GM12878 (cell line): ENCODE results near the gene MTHFD1. TPM values are rescaled to one million over a fixed set of nuclear protein-coding genes. Genes with fewer than 3 reads are reported as not detected.

ENCODE experiments used
- ATAC-seq: fragments of 200-7000 bp; cut with Tn5 transposase; 3 replicates; pipeline ENCODE4 v1.9.1; 2020; ENCODE audit warnings: mild to moderate bottlenecking, moderate library complexity
- BruUV-seq: library from RNA; stranded (reverse); fragments of 400-500 nt; replicated peaks from 2 replicates; lab custom pipeline; 2021; lab: Mats Ljungman, UMichigan
- CTCF ChIA-PET: fragments of 300-600 bp; sonication (Branson Sonifier 250); formaldehyde crosslinking; extraction: SDS; loops from one replicate; lab custom pipeline; 2021; ENCODE audit warnings: inconsistent platforms; lab: Yijun Ruan, JAX
- POLR2A ChIA-PET: fragments of 350-600 bp; formaldehyde crosslinking; extraction: SDS; loops from one replicate; lab custom pipeline; 2021; ENCODE audit warnings: inconsistent platforms; lab: Charles Lee
- RAD21 ChIA-PET: fragments of 300-600 bp; sonication (Branson Sonifier 250); formaldehyde crosslinking; loops from one replicate; lab custom pipeline; 2023; ENCODE audit warnings: antibody characterized with exemption; ENCODE audit not compliant: unreplicated experiment; lab: Charles Lee
- SMC1A ChIA-PET: fragments of 300-600 bp; sonication (Branson Sonifier 250); formaldehyde crosslinking; loops from one replicate; lab custom pipeline; 2023; ENCODE audit not compliant: unreplicated experiment, uncharacterized antibody; lab: Charles Lee
- DNase-seq: peaks from one replicate; pipeline ENCODE4 v3.0.0-alpha.2; 2011; ENCODE audit warnings: low read depth, low spot score
- FAIRE-seq: peaks from 3 replicates; lab custom pipeline; 2011; peaks lifted over from hg19 to GRCh38; lab: Jason Lieb, UNC
- H2AFZ ChIP-seq: 2 replicates; pipeline ENCODE4 v1.6.0; 2011; ENCODE audit warnings: low read depth, low read length, control low read depth; ENCODE audit not compliant: control insufficient read depth
- H3K27ac ChIP-seq: 2 replicates; pipeline ENCODE4 v1.5.1; 2011; ENCODE audit warnings: control low read depth; ENCODE audit not compliant: control insufficient read depth, insufficient read depth
- H3K27me3 ChIP-seq, 2 experiments: replicated peaks in 1 of 2; 2 replicates each; pipeline versions ENCODE4 v1.6.0 to v1.6.1; 2011; ENCODE audit warnings: low read length in 1 of 2; ENCODE audit not compliant: control insufficient read depth in 2 of 2, insufficient read depth in 2 of 2
- H3K36me3 ChIP-seq, 2 experiments: 2 replicates each; pipeline ENCODE4 v1.5.1; 2011; ENCODE audit warnings: low read length in 1 of 2; ENCODE audit not compliant: control insufficient read depth in 2 of 2, insufficient read depth in 2 of 2
- H3K4me1 ChIP-seq: 2 replicates; pipeline ENCODE4 v1.6.1; 2011; ENCODE audit warnings: mild to moderate bottlenecking, low read length, moderate library complexity, mixed read lengths; ENCODE audit not compliant: control insufficient read depth, insufficient read depth
- H3K4me2 ChIP-seq: 2 replicates; pipeline ENCODE4 v1.6.0; 2011; ENCODE audit warnings: control low read depth; ENCODE audit not compliant: control insufficient read depth, insufficient read depth
- H3K4me3 ChIP-seq: fragments of 200-600 bp; sonication (generic); 2 replicates; pipeline ENCODE4 v1.5.1; 2016
- H3K79me2 ChIP-seq: 2 replicates; pipeline ENCODE4 v1.6.0; 2011; ENCODE audit warnings: low read length; ENCODE audit not compliant: control insufficient read depth, insufficient read depth
- H3K9ac ChIP-seq: 2 replicates; pipeline ENCODE4 v1.8.0; 2011; ENCODE audit warnings: low read length, control low read depth, mixed read lengths; ENCODE audit not compliant: control insufficient read depth, insufficient read depth
- H3K9me3 ChIP-seq: replicated peaks from 3 replicates; pipeline ENCODE4 v1.5.1; 2011; ENCODE audit warnings: mild to moderate bottlenecking, low read length; ENCODE audit not compliant: control insufficient read depth, insufficient read depth
- H4K20me1 ChIP-seq: 2 replicates; pipeline ENCODE4 v1.6.0; 2011; ENCODE audit not compliant: control insufficient read depth, insufficient read depth
- BACH1 ChIP-seq: fragments of 450-650 bp; IDR thresholded peaks from 2 replicates; pipeline ENCODE4 v1.6.1; 2017; ENCODE audit warnings: mild to moderate bottlenecking, borderline replicate concordance
- BHLHE40 ChIP-seq, 2 experiments: fragments of 450-650 bp in 1 of 2; IDR thresholded peaks; 2 replicates each; pipeline ENCODE4 v1.6.1; 2011 to 2017; ENCODE audit warnings: low read depth in 2 of 2, borderline replicate concordance in 1 of 2, improper control_type of control experiment in 1 of 2, low read length in 1 of 2, mild to moderate bottlenecking in 1 of 2
- DPF2 ChIP-seq: fragments of 450-650 bp; IDR thresholded peaks from 2 replicates; pipeline ENCODE4 v1.6.1; 2017; ENCODE audit warnings: mild to moderate bottlenecking
- ESRRA ChIP-seq: IDR thresholded peaks from 2 replicates; pipeline ENCODE4 v1.6.1; 2012; ENCODE audit warnings: mild to moderate bottlenecking, low read length, improper control_type of control experiment
- HDAC2 ChIP-seq: fragments of 200-600 bp; sonication (generic); IDR thresholded peaks from 2 replicates; pipeline ENCODE4 v1.6.1; 2017
- HDGF ChIP-seq: fragments of 450-650 bp; IDR thresholded peaks from 2 replicates; pipeline ENCODE4 v1.6.1; 2016; ENCODE audit warnings: antibody characterized with exemption
- JUNB ChIP-seq: IDR thresholded peaks from 2 replicates; pipeline ENCODE4 v1.6.1; 2016; ENCODE audit warnings: antibody characterized with exemption, mild to moderate bottlenecking
- SIN3A ChIP-seq: IDR thresholded peaks from 2 replicates; pipeline ENCODE4 v1.6.1; 2012; ENCODE audit warnings: low read depth, low read length, improper control_type of control experiment
- SIX5 ChIP-seq: IDR thresholded peaks from 2 replicates; pipeline ENCODE4 v1.6.1; 2011; ENCODE audit warnings: mild to moderate bottlenecking, low read depth, low read length, moderate library complexity; ENCODE audit not compliant: severe bottlenecking
- SMAD5 ChIP-seq: IDR thresholded peaks from 2 replicates; pipeline ENCODE4 v1.6.1; 2016; ENCODE audit warnings: antibody characterized with exemption, low read depth
- SREBF1 ChIP-seq: IDR thresholded peaks from 2 replicates; pipeline ENCODE4 v1.6.1; 2012; ENCODE audit warnings: mild to moderate bottlenecking, low read length
- TARDBP ChIP-seq: IDR thresholded peaks from 2 replicates; pipeline ENCODE4 v1.6.1; 2016; ENCODE audit warnings: borderline replicate concordance
- ZNF207 ChIP-seq: fragments of 450-650 bp; IDR thresholded peaks from 2 replicates; pipeline ENCODE4 v1.6.1; 2014; ENCODE audit warnings: antibody characterized with exemption, mild to moderate bottlenecking, borderline replicate concordance
- WGBS: methylation state at CpG from one replicate; pipeline ENCODE4 v1.1.6; 2016; ENCODE audit warnings: low lambda C conversion rate; ENCODE audit not compliant: insufficient replicate concordance, insufficient coverage; ENCODE audit errors: missing lambda C conversion rate; 5-methylcytosine and 5-hydroxymethylcytosine counted together
- in situ Hi-C: fragments of 300-500 bp; cut with MboI; formaldehyde crosslinking; loops from 9 replicates; pipeline ENCODE4 v1.14.3; 2018; ENCODE audit warnings: mixed read lengths
- intact Hi-C: fragments of 100-400 bp; cut with micrococcal nuclease; formaldehyde crosslinking; loops from one replicate; pipeline ENCODE4 v1.14.2; 2022; ENCODE audit not compliant: unreplicated experiment
- polyA plus RNA-seq, 11 experiments: library from polyadenylated mRNA; depleted of rRNA in 4 of 11; unstranded in 6 of 11; stranded (reverse) in 5 of 11; fragments of >200 nt; fragmentation: Nextera tagmentation in 4 of 11; fragmentation: Illumina TruSeq in 1 of 11; extraction: Ambion mirVana in 4 of 11; extraction: Trizol in 1 of 11; gene quantifications; 1 replicate in 1 of 11; 2 replicates in 10 of 11; pipeline versions ENCODE4 v1.2.1 to v1.2.3, GENCODE V29; 2011 to 2016; ENCODE audit warnings: inconsistent platforms in 2 of 11, missing spikeins in 2 of 11, low read depth in 1 of 11
- total RNA-seq, 4 experiments: library from RNA; depleted of rRNA in 3 of 4; stranded (reverse); fragments of >200 nt in 3 of 4; fragmentation: Illumina TruSeq in 1 of 4; extraction: Trizol in 1 of 4; gene quantifications; 2 replicates each; pipeline versions ENCODE4 v1.2.1 to v1.2.3, GENCODE V29; 2013 to 2021
- TF ChIP-seq, protein P1 (sequence below): IDR thresholded peaks from 2 replicates; pipeline ENCODE4 v1.6.1; 2011; ENCODE audit warnings: borderline replicate concordance, low read depth, mild to moderate bottlenecking, moderate library complexity, mixed read lengths, low read length; ENCODE audit not compliant: insufficient read depth; ENCODE audit errors: extremely low read length
- TF ChIP-seq, protein P2 (sequence below): IDR thresholded peaks from 2 replicates; pipeline ENCODE4 v1.6.1; 2011; ENCODE audit warnings: mild to moderate bottlenecking, low read depth, low read length, moderate library complexity; ENCODE audit not compliant: insufficient replicate concordance
- TF ChIP-seq, protein P3 (sequence below): fragments of 450-650 bp; formaldehyde crosslinking; IDR thresholded peaks from 2 replicates; pipeline ENCODE4 v1.4.0; 2020; ENCODE audit warnings: mild to moderate bottlenecking, moderate library complexity
- TF ChIP-seq, protein P4 (sequence below): IDR thresholded peaks from 2 replicates; pipeline ENCODE4 v1.6.1; 2012; ENCODE audit warnings: low read length, inconsistent platforms

MTHFD1 gene
- total and polyA plus RNA-seq, 10 of the 15 experiments (the other 5 are each of a cell fraction or from before 2014, with no cell fraction given) = 99.3 to 310 (median 173) TPM

DNA sequence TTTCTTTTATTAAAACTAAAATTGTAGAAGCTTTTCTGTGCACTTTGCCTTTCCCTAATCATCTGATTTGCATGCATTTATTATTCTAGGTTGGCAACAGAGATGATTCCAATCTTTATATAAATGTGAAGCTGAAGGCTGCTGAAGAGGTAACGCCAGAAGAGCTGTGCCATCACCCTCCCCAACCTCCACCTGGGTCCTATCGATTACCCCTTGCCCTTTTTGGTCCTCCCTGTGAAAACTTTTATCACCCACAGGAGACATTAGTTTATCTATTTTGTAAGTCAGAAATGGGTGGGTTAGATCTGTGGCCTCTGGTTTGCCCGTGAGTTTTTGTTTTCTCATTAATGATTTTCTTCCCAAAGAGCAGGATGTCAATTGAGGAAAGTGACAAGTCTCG is 22.8 kb downstream of the MTHFD1 start:
- SMC1A ChIA-PET = interaction anchor here (1.0 to 1.1 kb wide), 2 partner anchors 19 to 92 kb away, joined by 3 to 4 read pairs; no protein-coding TSS in a partner anchor
- CTCF ChIA-PET = interaction anchor here (1.9 kb wide), 1 partner anchor 19 kb away, joined by 8 read pairs; no protein-coding TSS in a partner anchor
- H3K27me3 ChIP-seq = no peaks in the 10 kb centered on the region
- BruUV-seq = no TSS peak
- WGBS = 97% methylated on average over 4 of the region's 4 CpGs
- ATAC-seq = no peak
- TF ChIP-seq HDAC2 (no peak), SREBF1 (no peak), JUNB (no peak), ESRRA (no peak), BACH1 (no peak), DPF2 (no peak), BHLHE40 (IDR thresholded peaks at IDR 0.05; ENCODE audit: borderline replicate concordance in 1 of 2, low read depth in 2 of 2, low read length in 1 of 2) (no peak), SIN3A (no peak), ZNF207 (no peak), TARDBP (no peak), HDGF (no peak), SMAD5 (no peak), SIX5 (no peak)
- TF ChIP-seq, protein P1, sequence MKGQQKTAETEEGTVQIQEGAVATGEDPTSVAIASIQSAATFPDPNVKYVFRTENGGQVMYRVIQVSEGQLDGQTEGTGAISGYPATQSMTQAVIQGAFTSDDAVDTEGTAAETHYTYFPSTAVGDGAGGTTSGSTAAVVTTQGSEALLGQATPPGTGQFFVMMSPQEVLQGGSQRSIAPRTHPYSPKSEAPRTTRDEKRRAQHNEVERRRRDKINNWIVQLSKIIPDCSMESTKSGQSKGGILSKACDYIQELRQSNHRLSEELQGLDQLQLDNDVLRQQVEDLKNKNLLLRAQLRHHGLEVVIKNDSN = no peak
- TF ChIP-seq, protein P2, sequence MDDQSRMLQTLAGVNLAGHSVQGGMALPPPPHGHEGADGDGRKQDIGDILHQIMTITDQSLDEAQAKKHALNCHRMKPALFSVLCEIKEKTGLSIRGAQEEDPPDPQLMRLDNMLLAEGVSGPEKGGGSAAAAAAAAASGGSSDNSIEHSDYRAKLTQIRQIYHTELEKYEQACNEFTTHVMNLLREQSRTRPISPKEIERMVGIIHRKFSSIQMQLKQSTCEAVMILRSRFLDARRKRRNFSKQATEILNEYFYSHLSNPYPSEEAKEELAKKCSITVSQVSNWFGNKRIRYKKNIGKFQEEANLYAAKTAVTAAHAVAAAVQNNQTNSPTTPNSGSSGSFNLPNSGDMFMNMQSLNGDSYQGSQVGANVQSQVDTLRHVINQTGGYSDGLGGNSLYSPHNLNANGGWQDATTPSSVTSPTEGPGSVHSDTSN = no peak
- TF ChIP-seq, protein P3, sequence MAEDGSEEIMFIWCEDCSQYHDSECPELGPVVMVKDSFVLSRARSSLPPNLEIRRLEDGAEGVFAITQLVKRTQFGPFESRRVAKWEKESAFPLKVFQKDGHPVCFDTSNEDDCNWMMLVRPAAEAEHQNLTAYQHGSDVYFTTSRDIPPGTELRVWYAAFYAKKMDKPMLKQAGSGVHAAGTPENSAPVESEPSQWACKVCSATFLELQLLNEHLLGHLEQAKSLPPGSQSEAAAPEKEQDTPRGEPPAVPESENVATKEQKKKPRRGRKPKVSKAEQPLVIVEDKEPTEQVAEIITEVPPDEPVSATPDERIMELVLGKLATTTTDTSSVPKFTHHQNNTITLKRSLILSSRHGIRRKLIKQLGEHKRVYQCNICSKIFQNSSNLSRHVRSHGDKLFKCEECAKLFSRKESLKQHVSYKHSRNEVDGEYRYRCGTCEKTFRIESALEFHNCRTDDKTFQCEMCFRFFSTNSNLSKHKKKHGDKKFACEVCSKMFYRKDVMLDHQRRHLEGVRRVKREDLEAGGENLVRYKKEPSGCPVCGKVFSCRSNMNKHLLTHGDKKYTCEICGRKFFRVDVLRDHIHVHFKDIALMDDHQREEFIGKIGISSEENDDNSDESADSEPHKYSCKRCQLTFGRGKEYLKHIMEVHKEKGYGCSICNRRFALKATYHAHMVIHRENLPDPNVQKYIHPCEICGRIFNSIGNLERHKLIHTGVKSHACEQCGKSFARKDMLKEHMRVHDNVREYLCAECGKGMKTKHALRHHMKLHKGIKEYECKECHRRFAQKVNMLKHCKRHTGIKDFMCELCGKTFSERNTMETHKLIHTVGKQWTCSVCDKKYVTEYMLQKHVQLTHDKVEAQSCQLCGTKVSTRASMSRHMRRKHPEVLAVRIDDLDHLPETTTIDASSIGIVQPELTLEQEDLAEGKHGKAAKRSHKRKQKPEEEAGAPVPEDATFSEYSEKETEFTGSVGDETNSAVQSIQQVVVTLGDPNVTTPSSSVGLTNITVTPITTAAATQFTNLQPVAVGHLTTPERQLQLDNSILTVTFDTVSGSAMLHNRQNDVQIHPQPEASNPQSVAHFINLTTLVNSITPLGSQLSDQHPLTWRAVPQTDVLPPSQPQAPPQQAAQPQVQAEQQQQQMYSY (CRISPR knock-in tag) = no peak
- TF ChIP-seq, protein P4, sequence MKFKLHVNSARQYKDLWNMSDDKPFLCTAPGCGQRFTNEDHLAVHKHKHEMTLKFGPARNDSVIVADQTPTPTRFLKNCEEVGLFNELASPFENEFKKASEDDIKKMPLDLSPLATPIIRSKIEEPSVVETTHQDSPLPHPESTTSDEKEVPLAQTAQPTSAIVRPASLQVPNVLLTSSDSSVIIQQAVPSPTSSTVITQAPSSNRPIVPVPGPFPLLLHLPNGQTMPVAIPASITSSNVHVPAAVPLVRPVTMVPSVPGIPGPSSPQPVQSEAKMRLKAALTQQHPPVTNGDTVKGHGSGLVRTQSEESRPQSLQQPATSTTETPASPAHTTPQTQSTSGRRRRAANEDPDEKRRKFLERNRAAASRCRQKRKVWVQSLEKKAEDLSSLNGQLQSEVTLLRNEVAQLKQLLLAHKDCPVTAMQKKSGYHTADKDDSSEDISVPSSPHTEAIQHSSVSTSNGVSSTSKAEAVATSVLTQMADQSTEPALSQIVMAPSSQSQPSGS = no peak
- TF ChIP-seq, all 136 proteins: peak for 0
- ChIA-PET POLR2A (interaction anchor here (0.7 to 1.3 kb wide), 3 partner anchors 19 to 35 kb away, joined by 3 to 6 read pairs (median 3); no protein-coding TSS in a partner anchor), RAD21 (interaction anchor here (0.6 to 1.0 kb wide), 2 partner anchors 17 to 66 kb away, joined by 3 read pairs; no protein-coding TSS in a partner anchor)
- Histone ChIP-seq H3K4me2 (no peak overlapping the region), H3K9ac (no peak overlapping the region), H3K27ac (no peak overlapping the region), H4K20me1 (no peaks in the 10 kb centered on the region), H2AFZ (no peak overlapping the region), H3K4me3 (no peak overlapping the region), H3K79me2 (peaks cover 20% of the 10 kb centered on the region), H3K4me1 (peaks cover 9% of the 10 kb centered on the region), H3K36me3 (peaks cover 6 to 27% of the 10 kb centered on the region in 2 experiments), H3K9me3 (no peaks in the 10 kb centered on the region)
- FAIRE-seq = no peak
- no peak for DNase-seq
- intact Hi-C loops (no loop called here), in situ Hi-C loops (no loop called here)
